BJ (cell line): Measurements from ENCODE around the gene KDM8. TPM values are rescaled to one million over a fixed set of nuclear protein-coding genes. Genes with fewer than 3 reads are reported as not detected.

ENCODE experiments used
- CTCF ChIA-PET: fragments of 350-600 bp; formaldehyde crosslinking; extraction: SDS; loops from one replicate; lab custom pipeline; 2021; ENCODE audit warnings: antibody characterized with exemption, inconsistent platforms; lab: Yijun Ruan, JAX
- POLR2A ChIA-PET: fragments of 300-600 bp; sonication (Branson Sonifier 250); formaldehyde crosslinking; extraction: SDS; loops from one replicate; lab custom pipeline; 2021; ENCODE audit warnings: antibody characterized with exemption; lab: Charles Lee
- DNase-seq: peaks from one replicate; pipeline ENCODE4 v3.0.0-alpha.2; 2011; ENCODE audit warnings: low read depth
- H3K27me3 ChIP-seq: 2 replicates; pipeline ENCODE4 v1.6.0; 2011; ENCODE audit warnings: low read length; ENCODE audit not compliant: control insufficient read depth, insufficient read depth
- H3K36me3 ChIP-seq: 2 replicates; pipeline ENCODE4 v1.5.1; 2011; ENCODE audit warnings: low read length; ENCODE audit not compliant: control insufficient read depth, insufficient read depth
- H3K4me3 ChIP-seq: 2 replicates; pipeline ENCODE4 v1.5.1; 2011; ENCODE audit warnings: low read depth, mild to moderate bottlenecking, control low read depth, low read length
- polyA plus RNA-seq: library from polyadenylated mRNA; depleted of rRNA; stranded (reverse); fragments of >200 nt; gene quantifications from 2 replicates; pipeline ENCODE4 v1.2.3, GENCODE V29; 2011
- TF ChIP-seq, protein P1 (sequence below): IDR thresholded peaks from 2 replicates; pipeline ENCODE4 v1.5.1; 2011; ENCODE audit warnings: low read depth, mild to moderate bottlenecking, control low read depth, inconsistent platforms, low read length, moderate library complexity; ENCODE audit not compliant: insufficient read depth

KDM8 gene
- polyA plus RNA-seq, 1 experiment, result 3.7 TPM

DNA sequence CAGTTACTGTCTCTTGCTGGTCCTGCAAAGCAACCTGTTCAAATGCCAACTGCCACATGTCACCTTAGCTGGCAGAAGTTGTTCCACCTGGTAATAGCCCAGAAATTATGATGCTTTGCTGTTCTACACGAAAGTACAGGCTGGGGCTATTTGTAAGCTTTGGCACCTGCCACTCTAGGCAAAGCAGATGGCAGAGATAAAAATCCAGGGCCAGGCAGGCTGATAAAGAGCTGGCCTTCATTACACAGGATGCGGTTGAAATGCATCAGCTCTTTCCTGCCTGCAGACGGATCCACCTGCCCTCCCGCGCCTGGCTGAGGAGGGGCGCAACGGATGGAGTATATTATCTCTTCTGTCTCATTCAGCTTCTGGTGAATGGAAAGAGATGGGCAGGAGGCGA is 29.3 kb upstream of the KDM8 start:
- Histone ChIP-seq H3K36me3 (no peaks in the 10 kb centered on the region), H3K27me3 (no peaks in the 10 kb centered on the region), H3K4me3 (no peak overlapping the region)
- CTCF ChIA-PET, result interaction anchor here (1.7 kb wide), 1 partner anchor 20 kb away, joined by 4 read pairs; no protein-coding TSS in a partner anchor
- no peak for DNase-seq
- TF ChIP-seq, protein P1, sequence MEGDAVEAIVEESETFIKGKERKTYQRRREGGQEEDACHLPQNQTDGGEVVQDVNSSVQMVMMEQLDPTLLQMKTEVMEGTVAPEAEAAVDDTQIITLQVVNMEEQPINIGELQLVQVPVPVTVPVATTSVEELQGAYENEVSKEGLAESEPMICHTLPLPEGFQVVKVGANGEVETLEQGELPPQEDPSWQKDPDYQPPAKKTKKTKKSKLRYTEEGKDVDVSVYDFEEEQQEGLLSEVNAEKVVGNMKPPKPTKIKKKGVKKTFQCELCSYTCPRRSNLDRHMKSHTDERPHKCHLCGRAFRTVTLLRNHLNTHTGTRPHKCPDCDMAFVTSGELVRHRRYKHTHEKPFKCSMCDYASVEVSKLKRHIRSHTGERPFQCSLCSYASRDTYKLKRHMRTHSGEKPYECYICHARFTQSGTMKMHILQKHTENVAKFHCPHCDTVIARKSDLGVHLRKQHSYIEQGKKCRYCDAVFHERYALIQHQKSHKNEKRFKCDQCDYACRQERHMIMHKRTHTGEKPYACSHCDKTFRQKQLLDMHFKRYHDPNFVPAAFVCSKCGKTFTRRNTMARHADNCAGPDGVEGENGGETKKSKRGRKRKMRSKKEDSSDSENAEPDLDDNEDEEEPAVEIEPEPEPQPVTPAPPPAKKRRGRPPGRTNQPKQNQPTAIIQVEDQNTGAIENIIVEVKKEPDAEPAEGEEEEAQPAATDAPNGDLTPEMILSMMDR, result no peak
- POLR2A ChIA-PET, result no interaction called here

DNA sequence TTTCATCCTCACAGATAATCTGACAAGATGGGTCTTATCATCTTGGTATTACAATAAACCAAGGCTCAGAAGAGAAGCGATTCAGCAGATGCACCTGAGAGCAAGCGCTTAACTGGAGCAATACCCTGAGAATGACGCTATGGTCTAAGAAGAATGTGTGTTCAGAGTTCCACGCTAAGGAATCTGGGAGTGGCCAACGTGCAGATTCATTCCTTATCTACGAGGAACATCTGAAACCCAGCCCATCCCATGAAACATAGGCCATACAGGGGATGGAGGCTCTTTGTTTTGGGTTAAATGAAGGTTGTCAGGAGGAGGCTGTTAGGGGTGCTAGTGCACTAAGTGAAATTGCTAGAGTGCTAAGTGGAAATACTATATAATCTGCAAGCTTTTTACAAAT is 28.5 kb upstream of the KDM8 start:
- H3K4me3 ChIP-seq, result no peak overlapping the region
- ChIA-PET CTCF (no interaction called here), POLR2A (no interaction called here)
- no peaks in the 10 kb centered on the region for H3K27me3 ChIP-seq
- TF ChIP-seq, protein P1, result no peak
- no peak for DNase-seq
- H3K36me3 ChIP-seq, result no peaks in the 10 kb centered on the region

DNA sequence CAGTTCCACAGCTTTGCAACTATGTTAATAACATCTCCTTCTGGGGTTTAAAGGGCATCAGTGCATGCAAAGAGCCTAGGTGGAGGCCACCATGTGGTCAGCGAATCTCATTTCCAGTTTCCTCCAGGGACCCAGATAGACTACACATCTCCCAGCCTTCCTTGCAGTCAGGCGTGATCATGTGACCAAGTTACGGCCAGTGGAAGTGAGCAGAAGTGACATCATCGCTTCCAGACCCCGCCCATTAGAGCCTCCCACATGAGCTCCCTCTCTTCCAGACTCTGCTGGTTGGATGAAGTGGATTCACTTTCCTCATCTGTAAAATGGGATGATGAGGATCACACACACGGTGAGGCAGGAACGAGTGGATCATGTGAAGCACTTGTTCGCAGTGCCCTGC is 27.4 kb upstream of the KDM8 start:
- no peak overlapping the region for H3K4me3 ChIP-seq
- no peaks in the 10 kb centered on the region for H3K36me3 ChIP-seq
- H3K27me3 ChIP-seq, result no peaks in the 10 kb centered on the region; the same call in 1 of the 2 replicates
- ChIA-PET CTCF (interaction anchor here (1.3 to 7.0 kb wide), 3 partner anchors 12 to 191 kb away, joined by 3 to 55 read pairs (median 4); no protein-coding TSS in a partner anchor), POLR2A (no interaction called here)
- DNase-seq, result no peak
- TF ChIP-seq, protein P1, result no peak

DNA sequence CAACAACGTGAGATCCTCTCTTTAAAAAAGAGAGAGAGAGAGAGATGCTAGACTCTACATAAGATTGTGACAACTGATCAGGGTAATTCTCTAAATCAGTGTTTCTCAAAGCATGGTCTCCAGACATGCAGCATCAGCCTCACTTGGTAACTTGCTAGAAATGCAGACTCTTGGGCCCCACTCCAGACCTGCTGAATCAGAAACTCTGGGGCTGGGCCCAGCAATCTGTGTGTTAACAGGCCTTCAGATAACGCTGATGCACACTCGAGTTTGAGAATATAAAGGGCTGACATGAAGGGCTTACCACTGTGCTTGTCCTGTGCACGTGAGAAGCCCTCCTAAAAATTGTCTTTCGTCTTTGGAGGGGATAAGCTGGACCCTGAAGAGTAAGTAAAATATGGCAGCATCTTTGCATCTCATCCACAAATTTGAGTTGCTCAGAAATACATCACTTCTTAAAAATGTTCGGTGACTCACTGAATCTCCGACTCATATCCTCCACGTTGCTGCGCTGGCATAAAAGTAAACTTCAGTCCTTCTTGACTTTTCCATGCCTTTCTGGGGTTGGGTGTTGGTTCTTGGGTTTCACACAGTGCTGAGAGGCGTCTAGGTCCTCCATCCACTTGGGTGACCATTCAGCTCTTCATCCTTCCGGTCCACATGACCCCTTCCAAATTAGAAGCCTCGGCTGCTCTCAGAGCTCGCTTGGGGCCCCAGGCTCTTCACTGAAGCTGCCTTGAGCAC is 26.1 kb upstream of the KDM8 start:
- Histone ChIP-seq H3K4me3 (no peak overlapping the region), H3K36me3 (no peaks in the 10 kb centered on the region), H3K27me3 (peaks cover 3% of the 10 kb centered on the region; the same call in 1 of the 2 replicates)
- ChIA-PET POLR2A (no interaction called here), CTCF (interaction anchor here (0.6 to 7.0 kb wide), 7 partner anchors 10 to 1460 kb away, joined by 3 to 55 read pairs (median 3); no protein-coding TSS in a partner anchor)
- no peak for DNase-seq
- TF ChIP-seq, protein P1, result no peak

DNA sequence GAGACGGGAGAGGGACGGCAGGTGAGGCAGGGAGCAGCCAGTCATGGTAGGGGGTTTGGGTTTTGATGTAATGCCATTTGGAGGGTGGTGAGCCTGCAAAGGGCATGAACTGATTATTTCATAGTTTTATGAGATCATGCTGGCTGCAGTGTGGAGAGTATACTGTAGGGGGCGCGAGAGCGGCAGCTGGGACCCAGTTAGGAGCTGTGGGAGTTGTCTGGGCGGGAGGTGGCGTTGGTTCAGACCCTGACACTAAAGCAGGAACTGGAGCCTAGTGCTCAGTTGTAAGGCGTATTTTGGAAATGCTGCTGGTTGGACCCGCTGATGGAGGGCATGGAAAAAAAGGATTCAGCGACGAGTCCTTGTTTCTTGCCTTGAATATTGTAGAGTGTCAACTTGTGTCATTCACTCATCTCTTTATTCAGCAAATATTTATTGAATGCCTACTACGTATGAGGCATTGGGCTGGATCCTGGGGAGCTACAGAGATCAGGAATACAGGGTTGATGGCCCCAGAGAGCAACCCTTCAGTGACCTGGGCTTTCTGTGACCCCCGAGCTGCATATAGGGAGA is 23.7 kb upstream of the KDM8 start:
- no peaks in the 10 kb centered on the region for H3K36me3 ChIP-seq
- CTCF ChIA-PET, result interaction anchor here (0.6 to 7.0 kb wide), 16 partner anchors 9 to 277 kb away, joined by 3 to 55 read pairs (median 5); partner anchors contain the start of gene KDM8
- POLR2A ChIA-PET, result no interaction called here
- H3K27me3 ChIP-seq, result peaks cover 3% of the 10 kb centered on the region; the same call in 1 of the 2 replicates
- no peak overlapping the region for H3K4me3 ChIP-seq
- TF ChIP-seq, protein P1, result peak; percentile 81
- DNase-seq, result no peak
